GM12801 (cell line): ENCODE results near the gene ARL5A.

Experiments
- TF ChIP-seq, protein P1 (sequence below): IDR thresholded peaks from one replicate; pipeline ENCODE4 v1.5.1; 2011; ENCODE audit warnings: control low read depth; ENCODE audit not compliant: insufficient read length; ENCODE audit errors: extremely low read depth

ARL5A gene

DNA sequence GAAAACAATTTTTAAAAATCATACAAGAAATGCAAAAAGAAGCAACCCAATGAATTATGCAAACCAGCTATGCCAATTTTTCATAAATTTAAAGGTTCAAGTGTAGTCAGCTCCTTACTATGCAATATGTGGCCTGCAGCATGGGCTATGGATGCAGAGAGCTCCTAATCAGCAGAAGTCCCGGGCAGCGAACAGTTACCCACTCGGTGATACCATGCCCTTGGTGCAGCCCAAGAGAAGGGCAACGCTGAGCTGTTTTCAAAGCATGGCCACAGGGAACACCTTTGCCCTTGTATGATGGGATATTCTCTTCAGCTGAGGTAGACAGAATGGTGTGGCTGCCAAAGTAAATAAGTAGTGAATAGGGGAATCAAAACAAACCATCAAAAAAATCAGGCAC, 17.3 kb upstream of the ARL5A start:
- TF ChIP-seq, protein P1, sequence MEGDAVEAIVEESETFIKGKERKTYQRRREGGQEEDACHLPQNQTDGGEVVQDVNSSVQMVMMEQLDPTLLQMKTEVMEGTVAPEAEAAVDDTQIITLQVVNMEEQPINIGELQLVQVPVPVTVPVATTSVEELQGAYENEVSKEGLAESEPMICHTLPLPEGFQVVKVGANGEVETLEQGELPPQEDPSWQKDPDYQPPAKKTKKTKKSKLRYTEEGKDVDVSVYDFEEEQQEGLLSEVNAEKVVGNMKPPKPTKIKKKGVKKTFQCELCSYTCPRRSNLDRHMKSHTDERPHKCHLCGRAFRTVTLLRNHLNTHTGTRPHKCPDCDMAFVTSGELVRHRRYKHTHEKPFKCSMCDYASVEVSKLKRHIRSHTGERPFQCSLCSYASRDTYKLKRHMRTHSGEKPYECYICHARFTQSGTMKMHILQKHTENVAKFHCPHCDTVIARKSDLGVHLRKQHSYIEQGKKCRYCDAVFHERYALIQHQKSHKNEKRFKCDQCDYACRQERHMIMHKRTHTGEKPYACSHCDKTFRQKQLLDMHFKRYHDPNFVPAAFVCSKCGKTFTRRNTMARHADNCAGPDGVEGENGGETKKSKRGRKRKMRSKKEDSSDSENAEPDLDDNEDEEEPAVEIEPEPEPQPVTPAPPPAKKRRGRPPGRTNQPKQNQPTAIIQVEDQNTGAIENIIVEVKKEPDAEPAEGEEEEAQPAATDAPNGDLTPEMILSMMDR = no peak

DNA sequence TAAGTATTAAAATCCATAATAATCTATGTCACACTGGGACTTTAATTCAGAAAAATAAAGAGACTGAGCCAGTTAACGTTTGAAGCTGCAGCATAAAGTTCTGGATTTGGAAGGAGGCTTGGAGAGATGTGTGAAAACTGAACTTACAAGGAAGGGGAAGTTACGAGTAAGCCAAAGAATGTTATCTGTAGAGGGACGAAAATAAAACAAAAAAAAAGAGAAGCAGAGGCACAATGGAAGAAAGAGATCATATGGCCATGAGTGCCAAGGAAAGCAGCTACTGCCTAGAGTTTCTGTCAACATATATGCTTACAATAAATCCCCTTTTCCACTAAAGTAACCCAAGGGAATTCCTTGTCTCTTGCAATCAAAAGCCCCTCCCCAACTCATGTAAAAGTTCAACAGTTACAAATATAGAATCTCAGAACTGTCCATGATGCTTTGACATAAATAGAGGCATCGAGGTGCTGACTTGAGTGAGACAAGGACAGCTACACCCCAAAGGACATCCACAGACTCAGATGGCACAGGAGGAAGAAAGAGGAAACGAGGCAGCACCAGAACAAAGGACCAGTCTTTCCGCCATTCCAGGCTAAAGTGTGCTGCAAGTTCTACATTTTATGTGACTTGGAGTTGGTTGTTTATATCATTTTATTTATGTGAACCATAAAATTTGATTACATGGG, 16.1 kb upstream of the ARL5A start:
- TF ChIP-seq, protein P1 = no peak

GRCh38 chr2:151843691-151844061, 15.5 kb upstream of the ARL5A start:
- TF ChIP-seq, protein P1 = no peak

GRCh38 chr2:151842830-151843690, 14.8 kb upstream of the ARL5A start:
- TF ChIP-seq, protein P1 = no peak

GRCh38 chr2:151841047-151841424, 12.8 kb upstream of the ARL5A start:
- TF ChIP-seq, protein P1 = no peak

DNA sequence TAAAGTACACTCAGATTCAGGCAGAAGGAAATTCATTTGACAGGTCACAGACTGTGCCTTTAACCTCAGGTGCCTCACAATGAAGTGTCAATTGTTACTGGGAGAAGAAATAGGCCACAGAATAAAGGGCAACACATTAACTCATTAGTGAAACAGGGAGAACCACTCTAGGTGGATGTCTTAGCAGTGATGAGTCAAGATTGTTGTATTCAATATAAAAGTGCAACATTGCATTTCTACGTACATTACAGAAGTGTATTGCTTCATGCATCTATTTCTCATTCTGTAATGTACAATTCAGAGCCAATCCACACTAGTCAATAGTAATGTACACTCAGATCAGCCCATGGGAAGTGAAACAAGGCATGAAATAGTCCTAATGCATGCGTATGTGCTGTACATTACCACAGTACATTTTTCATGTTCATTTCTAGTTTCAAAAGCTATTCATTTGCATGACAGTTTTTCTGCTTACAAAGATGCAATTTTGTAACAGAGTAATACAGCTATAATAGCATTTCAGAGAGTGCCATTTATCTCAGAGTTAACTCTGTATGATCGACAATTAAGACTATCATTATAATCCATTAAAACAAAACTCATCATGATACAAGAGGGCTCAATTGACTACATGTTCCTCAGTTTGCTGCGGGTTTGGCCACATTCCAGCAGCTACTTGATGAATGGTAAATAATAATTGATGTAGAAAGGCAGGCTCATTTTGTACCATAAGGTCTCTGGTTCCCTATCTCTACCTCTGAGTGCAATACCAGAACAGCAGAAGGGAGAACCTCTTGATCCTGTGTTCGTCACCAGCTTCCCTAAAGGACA, 12.2 kb upstream of the ARL5A start:
- TF ChIP-seq, protein P1 = no peak

DNA sequence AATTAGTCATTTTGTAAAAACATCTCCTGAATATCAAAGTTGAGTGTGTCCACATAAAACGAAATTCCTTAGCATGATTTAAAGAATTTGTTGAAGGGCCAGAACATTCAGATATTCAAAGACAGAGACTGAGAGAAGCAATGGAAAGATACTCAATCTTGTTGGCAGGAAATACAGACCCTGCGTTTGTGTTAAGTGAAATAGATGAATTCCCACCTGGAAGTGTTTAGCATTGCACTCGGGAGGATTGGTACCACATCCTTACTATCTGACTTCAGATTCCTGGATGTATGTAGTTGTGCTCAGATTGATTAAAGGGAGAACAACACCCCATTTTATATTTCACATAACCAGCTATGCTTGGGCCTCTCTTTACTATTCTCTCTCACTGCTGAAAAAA, 9.7 kb upstream of the ARL5A start:
- TF ChIP-seq, protein P1 = no peak
